Endothelial cell of umbilical vein (primary cell): ENCODE data around the gene SLC8A2. TPM values are rescaled to one million over a fixed set of nuclear protein-coding genes. Genes with fewer than 3 reads are reported as not detected.

ENCODE experiments used
- BruUV-seq: library from RNA; stranded (reverse); fragments of 400-500 nt; replicated peaks from 2 replicates; lab custom pipeline; 2021; lab: Mats Ljungman, UMichigan
- CTCF ChIA-PET: fragments of 300-600, 350-600 bp; sonication (Branson Sonifier 250); formaldehyde crosslinking; loops from one replicate; lab custom pipeline; 2021; ENCODE audit warnings: antibody characterized with exemption, inconsistent platforms; lab: Charles Lee
- POLR2A ChIA-PET: fragments of 300-600, 350-600 bp; sonication (Branson Sonifier 250); formaldehyde crosslinking; loops from one replicate; lab custom pipeline; 2021; ENCODE audit warnings: antibody characterized with exemption, inconsistent platforms; lab: Charles Lee
- DNase-seq: peaks from one replicate; pipeline ENCODE4 v3.0.0-alpha.2; 2011; ENCODE audit warnings: low read depth, low spot score
- FAIRE-seq: peaks from 2 replicates; lab custom pipeline; 2011; peaks lifted over from hg19 to GRCh38; lab: Jason Lieb, UNC
- H2AFZ ChIP-seq: 2 replicates; pipeline ENCODE4 v1.6.0; 2012; ENCODE audit warnings: low read depth, low read length, control low read depth, inconsistent platforms
- H3K27ac ChIP-seq: 2 replicates; pipeline ENCODE4 v1.5.1; 2011; ENCODE audit warnings: low read depth, mild to moderate bottlenecking, control low read depth, low read length, moderate library complexity; ENCODE audit not compliant: insufficient read depth
- H3K27me3 ChIP-seq, 2 experiments: 2 replicates each; pipeline versions ENCODE4 v1.6.0 to v1.6.1; 2011; ENCODE audit warnings: low read length in 2 of 2, mixed read lengths in 1 of 2; ENCODE audit not compliant: control insufficient read depth in 2 of 2, insufficient read depth in 2 of 2
- H3K36me3 ChIP-seq, 2 experiments: 2 replicates in 1 of 2; 3 replicates in 1 of 2; pipeline ENCODE4 v1.5.1; 2011; ENCODE audit warnings: low read length in 2 of 2, mild to moderate bottlenecking in 1 of 2, moderate library complexity in 1 of 2; ENCODE audit not compliant: control insufficient read depth in 2 of 2, insufficient read depth in 2 of 2; ENCODE audit errors: extremely low read depth in 1 of 2
- H3K4me1 ChIP-seq: 3 replicates; pipeline ENCODE4 v1.5.1; 2011; ENCODE audit warnings: mild to moderate bottlenecking, low read length; ENCODE audit not compliant: control insufficient read depth, insufficient read depth; ENCODE audit errors: extremely low read depth
- H3K4me2 ChIP-seq: 2 replicates; pipeline ENCODE4 v1.6.1; 2011; ENCODE audit warnings: low read length, control low read depth, mixed read lengths; ENCODE audit not compliant: insufficient read depth
- H3K4me3 ChIP-seq, 3 experiments: fragments of 200-600 bp in 1 of 3; sonication (generic), shearing (Covaris generic) in 1 of 3; replicated peaks in 1 of 3; 2 replicates each; pipeline ENCODE4 v1.5.1; 2011 to 2016; ENCODE audit warnings: control low read depth in 3 of 3, low read length in 3 of 3, mild to moderate bottlenecking in 2 of 3, inconsistent platforms in 1 of 3, low read depth in 1 of 3, moderate library complexity in 1 of 3; ENCODE audit not compliant: insufficient read depth in 1 of 3
- H3K79me2 ChIP-seq: 2 replicates; pipeline ENCODE4 v1.6.0; 2012; ENCODE audit warnings: low read length, inconsistent platforms; ENCODE audit not compliant: control insufficient read depth, insufficient read depth
- H3K9ac ChIP-seq: replicated peaks from 2 replicates; pipeline ENCODE3; 2011; ENCODE audit warnings: low read length, control low read depth; ENCODE audit not compliant: insufficient read depth; ENCODE audit errors: extremely low read depth
- H3K9me1 ChIP-seq: replicated peaks from 3 replicates; pipeline ENCODE4 v1.6.0; 2011; ENCODE audit warnings: mild to moderate bottlenecking, low read length; ENCODE audit not compliant: control insufficient read depth, insufficient read depth; ENCODE audit errors: extremely low read depth
- H3K9me3 ChIP-seq: replicated peaks from 2 replicates; pipeline ENCODE4 v1.5.1; 2012; ENCODE audit warnings: low read length, inconsistent platforms; ENCODE audit not compliant: control insufficient read depth, insufficient read depth
- H4K20me1 ChIP-seq: replicated peaks from 2 replicates; pipeline ENCODE3; 2011; ENCODE audit warnings: mild to moderate bottlenecking, low read length; ENCODE audit not compliant: control insufficient read depth, insufficient read depth; ENCODE audit errors: extremely low read depth
- CTCF ChIP-seq, 2 donors: IDR thresholded peaks; 1 replicate in 1 of 2; 2 replicates in 1 of 2; pipeline ENCODE4 v1.5.1; 2011; ENCODE audit warnings: low read length in 2 of 2, mild to moderate bottlenecking in 2 of 2, moderate library complexity in 2 of 2, control low read depth in 1 of 2, inconsistent platforms in 1 of 2, low read depth in 1 of 2; ENCODE audit not compliant: insufficient read depth in 1 of 2; ENCODE audit errors: extremely low read depth in 1 of 2
- EZH2 ChIP-seq: IDR thresholded peaks from 2 replicates; pipeline ENCODE4 v1.6.1; 2012; ENCODE audit warnings: borderline replicate concordance, low read depth, mild to moderate bottlenecking, moderate library complexity, low read length, inconsistent platforms; ENCODE audit not compliant: severe bottlenecking
- FOS ChIP-seq: IDR thresholded peaks from 2 replicates; pipeline ENCODE4 v1.6.1; 2011; ENCODE audit warnings: mild to moderate bottlenecking, low read length, moderate library complexity, borderline replicate concordance; ENCODE audit not compliant: insufficient read depth
- GATA2 ChIP-seq: IDR thresholded peaks from 2 replicates; pipeline ENCODE4 v1.7.0; 2011; ENCODE audit warnings: low read depth, mild to moderate bottlenecking, moderate library complexity, mixed read lengths, low read length; ENCODE audit not compliant: insufficient read length, insufficient read depth
- JUN ChIP-seq: IDR thresholded peaks from 2 replicates; pipeline ENCODE4 v1.6.1; 2011; ENCODE audit warnings: borderline replicate concordance, low read depth; ENCODE audit not compliant: insufficient read length, insufficient read depth
- MAX ChIP-seq: IDR thresholded peaks from 2 replicates; pipeline ENCODE4 v1.6.1; 2011; ENCODE audit not compliant: insufficient read depth, insufficient read length
- MYC ChIP-seq: IDR thresholded peaks from one replicate; pipeline ENCODE4 v1.6.1; 2011; ENCODE audit warnings: mild to moderate bottlenecking, low read depth, low read length
- POLR2A ChIP-seq: IDR thresholded peaks from 2 replicates; pipeline ENCODE4 v1.6.1; 2012; ENCODE audit warnings: low read depth, mild to moderate bottlenecking, control low read depth, low read length
- POLR2AphosphoS5 ChIP-seq: IDR thresholded peaks from 2 replicates; pipeline ENCODE4 v1.6.1; 2012; ENCODE audit warnings: low read depth, mild to moderate bottlenecking, control low read depth, low read length, moderate library complexity; ENCODE audit not compliant: insufficient read depth
- dilution Hi-C: fragments of 300-500 bp; cut with MboI; formaldehyde crosslinking; loops from one replicate; pipeline ENCODE4 v1.15.0; 2019; ENCODE audit warnings: low sequenced_read_pairs; ENCODE audit not compliant: extremely low pct_ligation_motif_present
- intact Hi-C: fragments of 100-400 bp; cut with micrococcal nuclease; formaldehyde crosslinking; loops from one replicate; pipeline ENCODE4 v1.10.0; 2022
- polyA plus RNA-seq, 4 experiments: library from polyadenylated mRNA; depleted of rRNA in 3 of 4; stranded (reverse) in 3 of 4; unstranded in 1 of 4; fragments of >200 nt; gene quantifications; 2 replicates each; pipeline versions ENCODE4 v1.2.1 to v1.2.3, GENCODE V29; 2011 to 2012; ENCODE audit warnings: missing spikeins in 1 of 4
- total RNA-seq: library from RNA; stranded (reverse); gene quantifications from 2 replicates; pipeline ENCODE4 v1.2.3, GENCODE V29; 2021

SLC8A2 gene
- total and polyA plus RNA-seq, 2 donors (not counting 3 experiments of a cell fraction or from before 2014, with no cell fraction given), result not detected

- no peak for DNase-seq
- Histone ChIP-seq H2AFZ (no peak overlapping the region), H4K20me1 (no peaks in the 10 kb centered on the region), H3K9me3 (no peaks in the 10 kb centered on the region), H3K36me3 (no peaks in the 10 kb centered on the region), H3K27me3 (no peaks in the 10 kb centered on the region), H3K79me2 (peaks cover 63% of the 10 kb centered on the region), H3K4me2 (no peak overlapping the region), H3K27ac (no peak overlapping the region), H3K4me3 (no peak overlapping the region), H3K4me1 (peaks cover 28% of the 10 kb centered on the region), H3K9me1 (no peaks in the 10 kb centered on the region), H3K9ac (no peak overlapping the region)
- intact Hi-C loops, result no loop called here
- CTCF ChIA-PET, result interaction anchor here (1.0 to 2.3 kb wide), 2 partner anchors 11 to 195 kb away, joined by 4 to 7 read pairs; no protein-coding TSS in a partner anchor
- dilution Hi-C loops, result no loop called here
- POLR2A ChIA-PET, result no interaction called here
- FAIRE-seq, result no peak
- TF ChIP-seq FOS (no peak), POLR2A (no peak), MYC (no peak), JUN (no peak), POLR2AphosphoS5 (no peak), GATA2 (no peak), EZH2 (no peak), MAX (no peak), CTCF (IDR thresholded peaks at IDR 0.05; ENCODE audit: extremely low read depth in 1 of 2, insufficient read depth in 1 of 2, low read depth in 1 of 2, low read length in 2 of 2) (no peak)
- BruUV-seq, result no TSS peak
These were observed 40.7 kb upstream of the SLC8A2 start for GRCh38 chr19:47512183-47512947.
